ENCODE results near the gene LRRC41.

GRCh38 chr1:46278807-46279206, 24.6 kb downstream of the LRRC41 start:
- TF ChIP-seq, protein P1, sequence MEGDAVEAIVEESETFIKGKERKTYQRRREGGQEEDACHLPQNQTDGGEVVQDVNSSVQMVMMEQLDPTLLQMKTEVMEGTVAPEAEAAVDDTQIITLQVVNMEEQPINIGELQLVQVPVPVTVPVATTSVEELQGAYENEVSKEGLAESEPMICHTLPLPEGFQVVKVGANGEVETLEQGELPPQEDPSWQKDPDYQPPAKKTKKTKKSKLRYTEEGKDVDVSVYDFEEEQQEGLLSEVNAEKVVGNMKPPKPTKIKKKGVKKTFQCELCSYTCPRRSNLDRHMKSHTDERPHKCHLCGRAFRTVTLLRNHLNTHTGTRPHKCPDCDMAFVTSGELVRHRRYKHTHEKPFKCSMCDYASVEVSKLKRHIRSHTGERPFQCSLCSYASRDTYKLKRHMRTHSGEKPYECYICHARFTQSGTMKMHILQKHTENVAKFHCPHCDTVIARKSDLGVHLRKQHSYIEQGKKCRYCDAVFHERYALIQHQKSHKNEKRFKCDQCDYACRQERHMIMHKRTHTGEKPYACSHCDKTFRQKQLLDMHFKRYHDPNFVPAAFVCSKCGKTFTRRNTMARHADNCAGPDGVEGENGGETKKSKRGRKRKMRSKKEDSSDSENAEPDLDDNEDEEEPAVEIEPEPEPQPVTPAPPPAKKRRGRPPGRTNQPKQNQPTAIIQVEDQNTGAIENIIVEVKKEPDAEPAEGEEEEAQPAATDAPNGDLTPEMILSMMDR (IDR thresholded peaks at IDR 0.05; ENCODE audit: low read length): no peak
- TF ChIP-seq EZH2phosphoT487 (IDR thresholded peaks at IDR 0.05; ENCODE audit: low read length): no peak
- TF ChIP-seq EZH2 (optimal IDR thresholded peaks at IDR 0.05; ENCODE audit: low read depth, low read length): no peak
